Immature natural killer cell (primary cell): ENCODE measurements around the gene DDI2. TPM values are rescaled to one million over a fixed set of nuclear protein-coding genes. Genes with fewer than 3 reads are reported as not detected.
A peak's percentile ranks its signal among the peaks of the same experiment; 100 is the strongest.
"Not testable (repeated sequence)": the region's sequence is repeated elsewhere in the genome, so short reads cannot be mapped to it uniquely, and the experiment has no call there.

Experiments
- DNase-seq, 3 donors: peaks; one replicate each; pipeline ENCODE4 v3.0.0; 2022; ENCODE audit warnings: mixed read lengths in 1 of 3
- H3K27ac Mint-ChIP-seq, 6 donors: one replicate each; pipeline ENCODE4 v1.8.0; 2020; ENCODE audit warnings: mixed read lengths in 6 of 6, mild to moderate bottlenecking in 5 of 6, inconsistent platforms in 4 of 6, moderate library complexity in 3 of 6
- H3K27me3 Mint-ChIP-seq, 3 donors: one replicate each; pipeline ENCODE4 v1.8.0; 2020 to 2021; ENCODE audit warnings: low read depth in 3 of 3, mild to moderate bottlenecking in 3 of 3, mixed read lengths in 3 of 3, moderate library complexity in 3 of 3, inconsistent platforms in 1 of 3
- H3K36me3 Mint-ChIP-seq, 3 donors: one replicate each; pipeline ENCODE4 v1.8.0; 2020; ENCODE audit warnings: mixed read lengths in 3 of 3, inconsistent platforms in 2 of 3, mild to moderate bottlenecking in 2 of 3
- H3K4me1 Mint-ChIP-seq, 2 donors: one replicate each; pipeline ENCODE4 v1.8.0; 2020; ENCODE audit warnings: inconsistent platforms in 2 of 2, mild to moderate bottlenecking in 2 of 2, mixed read lengths in 2 of 2, moderate library complexity in 1 of 2
- H3K4me3 Mint-ChIP-seq, 5 donors: one replicate each; pipeline ENCODE4 v1.8.0; 2020; ENCODE audit warnings: mild to moderate bottlenecking in 5 of 5, mixed read lengths in 5 of 5, inconsistent platforms in 3 of 5, moderate library complexity in 3 of 5
- H3K9me3 Mint-ChIP-seq, 6 donors: one replicate each; pipeline ENCODE4 v1.8.0; 2020; ENCODE audit warnings: mild to moderate bottlenecking in 6 of 6, mixed read lengths in 6 of 6, inconsistent platforms in 4 of 6, moderate library complexity in 3 of 6
- polyA plus RNA-seq, 3 donors: library from polyadenylated mRNA; unstranded; fragments of 300-500 nt; fragmentation: Illumina TruSeq; gene quantifications; one replicate each; pipeline ENCODE4 v1.2.3, GENCODE V29; 2021

DDI2 gene
- polyA plus RNA-seq, 3 donors from 2014 or later, result 1.9 to 5.2 (median 3.3) TPM

DNA sequence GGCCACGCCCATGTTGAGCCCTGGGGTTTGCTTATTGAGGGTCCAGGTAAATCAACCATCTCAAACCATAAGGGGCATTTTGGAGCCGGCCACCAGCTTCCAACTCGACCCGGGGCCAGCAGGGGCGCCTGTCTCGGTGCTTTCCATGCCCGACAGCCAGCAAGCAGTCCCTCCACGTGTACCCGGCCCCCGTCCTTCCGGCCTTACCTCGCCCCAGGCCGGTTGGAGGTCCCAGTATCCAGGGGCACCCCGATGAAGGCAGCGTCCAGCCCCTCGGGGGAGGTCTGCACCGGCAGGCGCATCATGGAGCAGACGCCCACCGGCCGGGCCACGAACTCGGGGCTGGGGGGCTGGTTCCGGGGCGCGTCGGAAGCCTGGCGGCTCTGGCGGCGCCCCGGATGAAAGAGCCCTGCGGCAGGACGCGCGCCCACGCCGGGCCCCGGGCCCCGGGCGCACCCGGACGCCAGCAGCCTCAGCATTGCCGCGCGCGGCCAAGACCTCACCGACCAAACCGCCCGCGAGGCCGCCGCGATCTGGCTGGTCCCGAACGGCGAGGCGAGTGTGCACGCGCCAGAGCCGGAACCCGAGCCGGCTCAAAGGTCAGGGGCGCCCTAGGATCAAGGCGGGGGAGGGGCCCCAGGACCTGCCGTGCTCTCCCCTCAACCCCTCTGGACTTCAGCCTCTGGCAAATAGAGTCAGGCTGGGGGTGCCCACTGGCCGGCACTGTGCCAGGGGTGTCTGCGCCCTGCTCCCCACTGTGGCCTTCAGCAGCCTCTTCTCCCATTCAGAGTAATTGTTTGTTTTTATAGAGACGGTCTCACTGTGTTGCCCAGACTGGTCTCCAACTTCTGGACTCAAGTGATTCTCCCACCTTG, 32.5 kb upstream of the DDI2 start, which contains the start of gene AGMAT:
TSS of gene AGMAT (minus strand) at position 563 of the 875 bp plus-strand sequence. CDS start at position 479, 84 bp downstream.
- peak; percentile 40 to 47 (median 43) for DNase-seq
- Mint-ChIP-seq H3K4me1 (peaks cover 9 to 13% of the 10 kb centered on the region in 2 donors), H3K36me3 (no peaks in the 10 kb centered on the region), H3K9me3 (peaks cover 0 to 2% (median 0%) of the 10 kb centered on the region in 6 donors), H3K27me3 (peaks cover 0 to 6% (median 3%) of the 10 kb centered on the region in 3 donors), H3K4me3 (peak within 1 kb of the TSS; percentile 61 to 76 (median 73)), H3K27ac (peak within 1 kb of the TSS in 3 of 6 donors; percentile 22 to 64 (median 40))

DNA sequence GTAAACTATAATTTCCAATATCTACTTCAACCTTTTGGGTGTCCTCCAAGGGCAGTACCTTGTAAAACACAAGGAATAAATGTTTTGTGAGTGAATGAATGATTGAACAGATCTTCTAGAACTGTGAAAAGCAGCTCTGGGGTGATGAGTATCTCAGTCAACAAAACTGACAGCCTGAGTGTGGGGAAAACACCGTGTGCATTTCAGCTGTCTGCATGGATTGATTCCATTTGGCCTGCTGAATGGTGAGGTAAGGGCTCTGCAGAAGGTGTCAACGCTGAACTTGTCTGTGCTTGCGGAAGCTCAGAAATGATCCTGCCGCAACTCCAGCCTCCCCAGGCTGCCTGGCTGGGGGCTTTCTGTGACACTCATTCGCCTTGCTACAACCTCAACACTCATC, 25.0 kb upstream of the DDI2 start:
- Mint-ChIP-seq H3K4me3 (no peak overlapping the region), H3K4me1 (peaks cover 0 to 3% of the 10 kb centered on the region in 2 donors), H3K27me3 (peaks cover 2 to 9% (median 8%) of the 10 kb centered on the region in 3 donors), H3K36me3 (no peaks in the 10 kb centered on the region), H3K27ac (no peak overlapping the region), H3K9me3 (peaks cover 0 to 2% (median 0%) of the 10 kb centered on the region in 6 donors)
- no peak for DNase-seq

DNA sequence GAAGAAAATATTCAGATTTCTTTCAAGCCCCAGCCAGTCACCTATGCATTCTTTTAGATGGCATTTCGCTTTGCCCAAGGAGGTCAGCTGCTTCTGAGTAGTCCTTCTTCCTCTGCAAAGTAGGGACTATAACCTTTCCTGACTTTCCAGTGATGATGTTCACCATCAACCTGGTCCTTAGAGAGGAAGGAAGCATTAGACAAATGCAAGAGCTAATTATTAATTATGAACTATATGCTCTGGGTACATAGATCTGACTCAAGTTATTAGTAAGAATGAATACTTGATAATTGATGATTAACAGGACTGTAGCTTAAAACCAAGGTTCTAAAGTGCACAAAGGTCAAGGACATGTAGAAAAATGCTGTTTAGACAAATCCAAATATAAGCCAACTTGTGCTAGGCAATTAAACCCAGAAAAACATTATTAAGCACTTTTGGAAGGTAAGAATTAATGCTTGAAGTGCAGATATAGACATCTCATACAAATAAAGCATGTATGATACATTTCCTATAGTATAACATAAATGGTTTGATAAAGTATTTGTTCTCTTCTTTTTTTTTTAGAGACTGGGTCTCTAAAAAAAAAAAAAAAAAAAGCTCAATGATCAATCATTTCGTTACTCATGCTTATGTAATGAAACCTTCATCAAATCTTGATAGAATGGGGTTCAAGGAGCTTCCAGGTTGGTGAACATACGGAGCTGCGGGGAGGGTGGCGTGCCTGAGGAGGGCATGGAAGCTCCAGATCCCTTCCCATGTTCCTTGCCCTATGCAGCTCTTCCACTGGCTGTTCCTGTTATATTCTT, 21.2 kb upstream of the DDI2 start:
- no peaks in the 10 kb centered on the region for H3K36me3 Mint-ChIP-seq
- peaks cover 5 to 13% (median 7%) of the 10 kb centered on the region in 3 donors for H3K27me3 Mint-ChIP-seq
- peaks cover 0 to 2% (median 0%) of the 10 kb centered on the region in 6 donors for H3K9me3 Mint-ChIP-seq
- no peak overlapping the region for H3K4me3 Mint-ChIP-seq
- H3K4me1 Mint-ChIP-seq, result no peaks in the 10 kb centered on the region
- H3K27ac Mint-ChIP-seq, result no peak overlapping the region
- DNase-seq, result no peak

DNA sequence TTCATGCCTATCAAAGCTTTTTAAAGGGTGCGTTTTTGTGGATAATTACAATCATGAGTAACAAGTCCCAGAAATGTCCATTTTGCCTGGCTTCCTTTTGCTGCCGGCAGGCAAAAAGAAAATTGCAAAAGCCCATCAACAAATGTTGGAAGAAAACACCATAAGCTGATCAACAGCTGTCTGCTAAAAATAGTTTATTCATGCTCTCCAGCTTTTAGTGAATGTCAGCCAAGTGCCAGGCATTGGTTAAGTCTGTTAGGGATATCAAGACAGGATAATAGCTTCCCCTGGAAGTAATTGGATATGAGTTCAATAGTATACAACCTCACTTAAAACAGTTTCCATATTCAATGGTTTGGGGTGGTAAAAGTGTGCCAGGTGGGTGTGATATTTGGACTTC, 18.8 kb upstream of the DDI2 start:
- no peaks in the 10 kb centered on the region for H3K36me3 Mint-ChIP-seq
- peaks cover 8% of the 10 kb centered on the region in 2 donors for H3K4me1 Mint-ChIP-seq
- DNase-seq, result no peak
- peaks cover 0 to 2% (median 0%) of the 10 kb centered on the region in 6 donors for H3K9me3 Mint-ChIP-seq
- peaks cover 9 to 16% (median 11%) of the 10 kb centered on the region in 3 donors for H3K27me3 Mint-ChIP-seq
- no peak overlapping the region for H3K27ac Mint-ChIP-seq
- no peak overlapping the region for H3K4me3 Mint-ChIP-seq

DNA sequence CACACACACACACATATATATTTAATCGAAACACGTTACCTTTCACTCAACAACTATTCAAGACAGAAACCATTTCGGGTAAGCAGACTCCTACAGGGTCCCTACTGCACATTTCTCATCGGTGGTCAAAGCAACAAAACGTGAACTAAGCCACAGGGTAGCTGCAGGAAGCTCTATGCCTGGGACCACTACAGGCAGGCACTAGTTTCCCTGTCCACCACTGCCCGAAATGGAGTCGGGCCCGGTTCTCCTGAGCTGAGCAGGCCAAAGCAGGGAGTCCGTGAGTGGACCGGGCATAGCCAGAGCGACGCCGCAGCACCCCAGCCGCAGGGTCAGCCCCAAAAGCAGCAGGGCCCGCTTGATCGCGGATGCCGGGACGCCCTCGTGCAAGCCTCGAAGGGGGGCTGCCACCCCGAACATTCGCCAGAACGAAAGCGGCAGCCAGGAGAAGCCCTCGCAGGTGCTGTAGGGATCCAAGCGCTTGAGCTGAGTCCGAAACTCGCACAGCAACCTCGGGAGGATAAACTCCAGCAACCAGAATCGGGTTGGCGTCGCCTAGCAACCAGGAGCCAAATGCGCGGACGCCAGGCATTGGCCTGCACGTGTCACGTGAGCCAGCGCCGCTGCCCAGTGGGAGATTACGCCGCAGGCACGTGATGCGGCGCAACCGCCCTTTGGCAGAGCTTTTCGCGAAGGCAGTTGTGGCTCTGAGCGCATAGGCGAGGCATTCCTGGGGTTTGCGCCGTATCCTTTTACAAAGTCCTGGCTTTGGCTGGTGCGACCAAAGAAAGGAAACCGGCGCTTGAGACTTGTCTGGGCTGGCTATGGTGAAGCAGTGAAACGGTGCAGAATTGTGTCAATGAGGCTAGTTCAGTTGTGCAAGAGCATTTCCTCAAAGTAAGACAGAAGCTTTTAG, 13.9 kb upstream of the DDI2 start:
- no peaks in the 10 kb centered on the region for H3K9me3 Mint-ChIP-seq
- H3K27ac Mint-ChIP-seq, result peak overlapping the region; percentile 42 to 88 (median 80)
- peaks cover 9 to 15% (median 11%) of the 10 kb centered on the region in 3 donors for H3K27me3 Mint-ChIP-seq
- H3K4me1 Mint-ChIP-seq, result peaks cover 15 to 18% of the 10 kb centered on the region in 2 donors
- peak overlapping the region; percentile 75 to 85 (median 81) for H3K4me3 Mint-ChIP-seq
- peak; percentile 89 to 91 (median 89) for DNase-seq
- no peaks in the 10 kb centered on the region for H3K36me3 Mint-ChIP-seq

DNA sequence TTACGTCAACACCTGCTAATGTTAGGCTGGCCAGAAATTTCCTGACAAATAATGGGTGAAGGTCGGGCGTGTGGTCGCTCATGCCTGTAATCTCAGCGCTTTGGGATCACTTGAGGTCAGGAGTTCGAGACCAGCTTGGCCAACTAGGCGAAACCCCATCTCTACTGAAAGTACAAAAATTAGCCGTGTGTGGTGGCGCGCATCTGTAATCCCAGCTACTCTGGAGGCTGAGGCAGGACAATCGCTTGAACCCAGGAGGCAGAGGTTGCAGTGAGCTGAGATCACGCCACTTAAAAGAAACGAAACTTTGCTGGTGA, 13.3 kb upstream of the DDI2 start:
- Mint-ChIP-seq H3K27ac (peak overlapping the region; percentile 42 to 88 (median 80)), H3K4me1 (peaks cover 15 to 18% of the 10 kb centered on the region in 2 donors), H3K4me3 (peak overlapping the region; percentile 75 to 85 (median 81)), H3K27me3 (peaks cover 9 to 15% (median 11%) of the 10 kb centered on the region in 3 donors)
- not testable (repeated sequence) for DNase-seq, H3K9me3 Mint-ChIP-seq, H3K36me3 Mint-ChIP-seq

DNA sequence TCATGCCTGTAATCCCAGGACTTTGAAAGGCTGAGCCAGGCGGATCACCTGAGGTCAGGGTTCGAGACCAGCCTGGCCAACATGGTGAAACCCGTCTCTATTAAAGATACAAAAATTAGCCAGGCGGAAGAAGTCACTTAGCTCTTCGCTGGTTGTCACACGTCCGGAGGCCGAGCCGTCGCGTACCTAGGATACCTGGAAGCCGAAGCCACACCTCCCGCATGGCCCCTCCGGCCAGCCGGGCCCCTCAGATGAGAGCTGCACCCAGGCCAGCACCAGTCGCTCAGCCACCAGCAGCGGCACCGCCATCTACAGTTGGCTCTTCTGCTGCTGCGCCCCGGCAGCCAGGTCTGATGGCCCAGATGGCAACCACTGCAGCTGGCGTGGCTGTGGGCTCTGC, 12.9 kb upstream of the DDI2 start:
- H3K4me1 Mint-ChIP-seq, result peaks cover 15 to 18% of the 10 kb centered on the region in 2 donors
- DNase-seq, H3K36me3 Mint-ChIP-seq, H3K9me3 Mint-ChIP-seq: not testable (repeated sequence)
- peak overlapping the region in 1 of 6 donors; percentile 28 for H3K27ac Mint-ChIP-seq
- H3K27me3 Mint-ChIP-seq, result peaks cover 9 to 15% (median 11%) of the 10 kb centered on the region in 3 donors
- H3K4me3 Mint-ChIP-seq, result peak overlapping the region; percentile 75 to 85 (median 81)

DNA sequence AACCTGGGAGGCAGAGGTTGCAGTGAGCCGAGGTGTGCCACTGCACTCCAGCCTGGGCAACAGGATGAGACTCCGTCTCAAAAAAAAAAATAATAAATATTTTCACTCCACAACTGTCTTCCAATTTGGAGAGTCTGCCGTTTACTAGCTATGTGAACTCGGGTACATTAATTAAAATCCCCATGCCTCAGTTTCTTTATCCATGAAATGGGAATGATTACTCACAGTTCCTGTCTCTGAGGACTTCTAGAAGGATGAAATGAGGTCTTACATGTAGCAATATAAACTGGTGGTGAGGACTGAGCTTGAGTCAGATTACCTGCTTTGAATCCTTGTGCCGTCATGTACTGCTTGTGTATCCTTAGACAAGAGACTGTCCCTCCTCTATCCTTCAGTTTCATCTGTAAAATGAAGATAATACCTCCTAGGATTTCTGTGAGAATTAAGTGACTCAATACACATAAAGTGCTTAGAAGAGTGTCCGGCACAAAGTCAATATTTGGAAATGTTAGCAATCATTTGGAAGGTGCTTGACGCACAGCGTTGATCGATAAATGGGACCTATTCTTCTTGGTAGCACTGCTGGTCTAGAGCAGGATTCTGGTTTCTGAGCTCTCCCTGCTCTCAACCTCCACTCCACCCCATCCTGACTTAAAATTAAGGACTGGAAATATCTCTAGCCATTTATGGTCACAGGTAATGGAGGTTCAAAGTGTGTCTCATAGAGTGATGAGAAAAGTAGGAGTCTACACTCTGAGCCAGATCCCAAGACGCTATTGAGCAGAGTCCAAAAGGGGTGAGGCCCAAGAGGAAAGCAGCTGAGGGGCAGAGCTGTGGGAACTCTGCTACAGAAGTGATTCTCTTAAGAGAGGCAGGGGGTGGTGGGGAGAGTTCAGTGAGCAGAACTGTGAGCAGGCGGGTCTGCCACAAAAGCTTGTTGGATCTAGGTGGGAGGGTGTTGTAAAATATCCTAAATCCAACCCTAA, 11.6 kb upstream of the DDI2 start:
- Mint-ChIP-seq H3K4me3 (peak overlapping the region in 1 of 5 donors; percentile 4), H3K27ac (no peak overlapping the region), H3K36me3 (no peaks in the 10 kb centered on the region), H3K4me1 (peaks cover 15 to 18% of the 10 kb centered on the region in 2 donors), H3K9me3 (no peaks in the 10 kb centered on the region), H3K27me3 (peaks cover 7 to 13% (median 10%) of the 10 kb centered on the region in 3 donors)
- no peak for DNase-seq

DNA sequence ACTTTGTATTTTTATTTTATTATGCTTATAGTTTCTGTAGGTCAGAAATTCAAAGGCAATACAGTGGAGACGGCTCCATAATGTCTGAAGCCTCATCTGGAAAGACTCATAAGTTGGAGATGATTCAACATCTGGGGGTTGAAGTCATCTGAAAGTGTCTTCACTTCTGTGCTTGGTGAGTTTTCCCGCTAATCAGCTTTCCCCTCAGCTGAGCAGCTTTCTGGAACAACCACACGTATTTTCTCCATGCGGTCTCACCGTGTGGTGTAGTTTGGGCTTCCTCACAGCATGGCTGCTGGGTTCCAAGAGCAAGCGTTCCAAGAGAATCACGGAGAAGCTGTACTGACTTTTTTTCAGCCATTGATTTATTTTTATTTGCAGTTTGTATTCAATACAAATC, 7.6 kb upstream of the DDI2 start:
- Mint-ChIP-seq H3K4me1 (no peaks in the 10 kb centered on the region), H3K9me3 (no peaks in the 10 kb centered on the region), H3K36me3 (peaks cover 0 to 4% (median 0%) of the 10 kb centered on the region in 3 donors), H3K27me3 (peaks cover 0 to 6% (median 0%) of the 10 kb centered on the region in 3 donors), H3K27ac (no peak overlapping the region), H3K4me3 (no peak overlapping the region)
- DNase-seq, result no peak

DNA sequence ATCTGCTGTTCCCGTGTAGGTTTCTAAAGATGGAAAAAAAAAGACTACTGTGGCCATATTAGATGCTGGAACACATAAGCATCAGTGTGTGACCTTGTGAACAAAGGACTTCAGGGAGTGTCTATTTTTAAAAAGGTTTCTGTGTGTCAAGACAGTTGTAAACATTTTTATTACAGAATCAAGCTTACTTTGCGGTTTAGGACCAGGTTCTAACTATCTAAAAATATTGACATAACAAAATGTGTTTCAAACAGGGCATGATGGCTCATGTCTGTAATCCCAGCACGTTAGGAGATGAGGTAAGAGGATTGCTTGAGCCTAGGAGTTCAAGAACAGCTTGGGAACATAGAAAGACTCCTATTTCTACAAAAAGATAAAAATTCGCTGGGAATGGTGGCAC, 7.1 kb upstream of the DDI2 start:
- Mint-ChIP-seq H3K36me3 (peaks cover 0 to 4% (median 0%) of the 10 kb centered on the region in 3 donors), H3K27ac (no peak overlapping the region), H3K9me3 (no peaks in the 10 kb centered on the region), H3K27me3 (peaks cover 0 to 6% (median 0%) of the 10 kb centered on the region in 3 donors), H3K4me1 (no peaks in the 10 kb centered on the region), H3K4me3 (no peak overlapping the region)
- DNase-seq, result no peak

DNA sequence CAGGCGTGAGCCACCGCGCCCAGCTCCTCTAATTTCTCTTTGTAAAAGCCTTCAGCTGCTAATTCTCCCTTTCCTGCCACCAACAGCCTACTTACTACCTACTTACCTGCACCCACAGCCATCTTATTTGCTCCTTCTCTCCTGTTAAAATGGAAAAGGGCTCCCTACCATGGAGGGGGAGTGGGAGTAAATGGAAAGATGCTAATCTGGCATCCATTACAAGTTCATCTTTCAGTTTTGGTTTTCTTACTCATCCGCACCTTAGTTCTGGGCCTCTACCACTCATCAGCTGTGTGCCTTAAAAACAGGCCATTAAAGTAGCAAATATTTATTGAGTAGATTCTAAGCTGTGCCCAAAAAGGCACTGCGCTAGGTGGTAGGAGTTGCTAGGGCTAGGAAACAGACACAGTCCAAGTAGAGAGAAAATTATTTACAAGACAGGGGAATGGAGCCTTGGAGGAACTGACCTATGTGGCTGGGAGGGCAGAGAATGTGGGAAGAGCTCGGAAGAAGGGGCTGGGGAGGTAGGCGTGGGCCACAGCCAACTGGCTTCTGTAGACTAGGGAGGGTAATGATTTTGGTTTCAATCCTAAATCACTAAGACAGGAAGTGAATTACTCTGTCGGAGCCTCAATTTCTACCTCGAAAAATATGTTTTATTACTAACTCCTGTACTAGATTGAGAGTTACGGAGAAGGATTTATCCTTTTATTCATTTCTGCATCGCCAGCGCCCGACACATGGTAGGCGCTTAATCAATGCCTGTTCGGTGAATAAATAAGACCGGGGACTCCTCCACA, 685 bp upstream of the DDI2 start:
- no peak for DNase-seq
- peak overlapping the region; percentile 88 to 95 (median 92) for H3K27ac Mint-ChIP-seq
- peak overlapping the region; percentile 87 to 94 (median 91) for H3K4me3 Mint-ChIP-seq
- peaks cover 0 to 9% (median 2%) of the 10 kb centered on the region in 3 donors for H3K27me3 Mint-ChIP-seq
- H3K36me3 Mint-ChIP-seq, result peaks cover 0 to 4% (median 0%) of the 10 kb centered on the region in 3 donors
- H3K4me1 Mint-ChIP-seq, result peaks cover 37 to 43% of the 10 kb centered on the region in 2 donors
- H3K9me3 Mint-ChIP-seq, result peaks cover 0 to 1% (median 0%) of the 10 kb centered on the region in 6 donors
